Activated CD8-positive, alpha-beta memory T cell treated with anti-CD3 and anti-CD28 coated beads for 48 hours (primary cell): Measurements from ENCODE around the gene BSPRY.

Experiments used
- DNase-seq, 3 experiments: peaks; one replicate each; pipeline ENCODE4 v3.0.0-alpha.2; 2020; ENCODE audit warnings: low read depth in 2 of 3, low spot score in 2 of 3

BSPRY gene

DNA sequence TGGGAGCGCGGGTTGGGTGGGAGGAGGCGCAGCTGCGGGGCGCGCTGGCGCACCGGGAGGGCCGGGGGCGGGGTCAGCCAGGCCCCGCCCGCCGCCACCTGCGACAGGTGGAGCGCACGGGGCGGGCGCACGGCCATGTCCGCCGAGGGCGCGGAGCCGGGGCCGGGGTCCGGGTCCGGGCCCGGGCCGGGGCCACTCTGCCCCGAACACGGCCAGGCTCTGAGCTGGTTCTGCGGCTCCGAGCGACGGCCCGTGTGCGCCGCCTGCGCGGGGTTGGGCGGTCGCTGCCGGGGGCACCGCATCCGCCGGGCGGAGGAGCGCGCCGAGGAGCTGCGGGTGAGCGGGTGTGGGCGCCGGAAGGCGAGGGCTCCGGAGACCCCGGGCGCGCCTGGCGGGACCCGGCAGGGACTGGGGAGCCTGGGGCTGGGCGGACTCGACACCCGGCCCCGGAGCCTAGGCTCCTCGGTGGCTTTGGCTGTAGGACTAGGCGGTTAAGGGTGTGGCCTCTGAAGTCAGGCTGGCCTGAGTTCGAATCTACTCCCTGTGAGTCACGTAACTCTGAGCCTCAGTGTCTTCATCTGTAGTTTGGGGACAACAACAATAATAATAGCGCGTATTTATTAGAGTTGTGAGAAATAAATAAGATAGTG is at the start of gene BSPRY:
Gene BSPRY (plus strand): TSS at position 97 of the 650 bp plus-strand sequence. CDS start 39 bp downstream, at position 136.
- DNase-seq: no peak

- no peak for DNase-seq
These were observed 49.5 kb upstream of the BSPRY start for GRCh38 chr9:113299800-113300292.

- no peak for DNase-seq
These were observed 47.8 kb upstream of the BSPRY start for GRCh38 chr9:113301548-113301947.

DNA sequence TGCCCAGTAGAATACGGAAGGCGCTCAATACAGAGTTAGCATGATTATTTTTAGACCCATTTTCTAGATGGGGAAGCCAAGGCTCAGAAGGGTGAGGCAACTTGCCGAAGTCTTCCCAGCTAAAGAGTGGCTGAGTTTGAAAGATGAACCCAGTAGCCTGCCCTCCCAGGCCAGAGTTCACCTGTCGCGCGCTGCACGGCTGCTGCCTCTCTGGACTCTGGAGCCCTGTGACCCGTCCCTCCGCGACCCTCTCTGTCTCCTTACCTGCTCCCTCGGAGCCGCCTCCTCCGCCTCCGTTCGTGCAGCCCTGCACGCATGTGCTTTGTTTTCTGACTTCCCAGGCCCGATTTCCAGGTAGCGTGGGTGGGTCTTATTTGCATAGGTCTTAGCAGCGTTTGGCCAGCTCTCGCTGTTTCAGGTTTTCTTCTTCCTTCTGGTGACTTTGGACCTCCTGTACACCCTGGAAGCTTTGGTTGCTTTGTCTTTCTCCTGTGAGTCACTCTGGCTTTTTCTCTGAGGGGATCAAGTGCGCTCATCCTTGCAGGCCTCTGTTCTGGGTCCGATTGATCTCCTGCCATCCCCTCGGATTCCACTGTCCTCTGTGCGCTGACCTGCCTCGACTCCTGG is 46.4 kb upstream of the BSPRY start, which contains the start of gene RNF183:
Gene RNF183 (minus strand): TSS at position 585 of the 627 bp plus-strand sequence. CDS start 5,192 bp downstream, outside the sequence.
- DNase-seq: no peak

DNA sequence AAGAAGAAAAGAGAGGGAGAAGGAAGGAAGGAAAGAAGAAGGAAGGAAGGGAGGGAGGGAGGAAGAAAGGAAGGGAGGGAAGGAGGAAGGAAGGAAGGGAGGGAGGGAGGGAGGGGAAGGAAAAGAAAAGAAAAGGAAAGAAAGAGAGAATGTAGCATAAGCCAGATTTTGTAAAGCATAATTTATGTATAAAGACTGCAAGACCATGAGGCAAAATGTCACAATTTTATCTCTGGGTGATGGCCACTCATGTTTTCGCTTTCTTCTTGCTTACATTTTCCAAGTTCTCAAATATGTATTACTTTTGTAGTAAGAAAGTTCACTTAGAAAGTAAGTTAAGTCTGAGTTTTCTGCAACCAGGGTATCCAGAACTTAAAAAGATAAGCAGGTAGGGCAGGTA is 42.8 kb upstream of the BSPRY start:
- DNase-seq: no peak

GRCh38 chr9:113307396-113307975 is 41.9 kb upstream of the BSPRY start:
- no peak for DNase-seq

DNA sequence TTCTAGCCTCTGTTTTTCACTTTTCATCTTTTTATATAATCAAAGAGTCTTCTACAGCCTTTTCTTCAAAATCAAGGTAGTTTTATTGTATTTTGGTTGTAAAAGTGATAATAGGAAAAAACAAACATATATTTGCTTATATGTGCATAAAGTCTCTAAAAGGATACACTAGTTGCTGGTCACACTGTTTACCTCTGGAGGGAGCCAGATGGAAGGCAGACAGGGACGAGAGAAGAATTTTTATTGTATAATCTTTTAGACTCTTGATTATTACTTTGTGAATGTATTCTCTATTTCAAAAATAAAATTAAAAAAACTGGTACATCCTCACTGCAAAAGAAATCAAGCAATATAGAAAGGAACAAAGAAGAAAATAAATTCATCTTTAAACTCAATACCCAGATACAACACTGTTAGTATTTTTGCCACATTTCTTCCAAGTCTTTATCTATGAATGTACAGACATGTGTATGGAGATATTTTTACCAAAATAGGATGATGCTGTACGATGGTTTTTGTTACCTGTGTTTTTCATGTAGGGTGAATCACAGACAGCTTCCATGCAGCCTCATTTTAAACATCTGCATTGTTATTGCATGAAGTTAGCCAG is 40.0 kb upstream of the BSPRY start:
- no peak for DNase-seq

GRCh38 chr9:113310538-113310937 is 38.8 kb upstream of the BSPRY start:
- DNase-seq: no peak

- DNase-seq: no peak
These were observed 37.4 kb upstream of the BSPRY start for GRCh38 chr9:113311961-113312360.

- DNase-seq: no peak
These were observed 36.1 kb upstream of the BSPRY start for GRCh38 chr9:113313261-113313660.

DNA sequence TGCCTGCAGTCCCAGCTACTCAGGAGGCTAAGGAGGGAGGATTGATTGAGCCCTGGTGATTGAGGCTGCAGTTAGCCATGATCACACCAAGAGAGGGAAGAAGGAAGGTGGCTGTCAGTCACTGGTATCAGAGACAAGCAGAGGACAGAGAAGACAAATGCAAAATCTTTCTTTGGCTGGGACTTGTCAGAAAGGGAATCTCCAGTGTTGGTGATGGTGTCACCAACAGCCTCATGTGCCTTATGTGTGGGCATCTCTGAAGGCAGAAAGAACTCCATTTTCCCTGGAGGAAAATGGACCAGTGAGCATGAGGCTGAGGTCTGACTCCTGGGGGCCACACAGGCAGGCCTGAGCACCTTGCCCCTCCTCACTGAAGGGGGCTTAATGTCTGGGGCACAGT is 34.1 kb upstream of the BSPRY start:
- DNase-seq: no peak

DNA sequence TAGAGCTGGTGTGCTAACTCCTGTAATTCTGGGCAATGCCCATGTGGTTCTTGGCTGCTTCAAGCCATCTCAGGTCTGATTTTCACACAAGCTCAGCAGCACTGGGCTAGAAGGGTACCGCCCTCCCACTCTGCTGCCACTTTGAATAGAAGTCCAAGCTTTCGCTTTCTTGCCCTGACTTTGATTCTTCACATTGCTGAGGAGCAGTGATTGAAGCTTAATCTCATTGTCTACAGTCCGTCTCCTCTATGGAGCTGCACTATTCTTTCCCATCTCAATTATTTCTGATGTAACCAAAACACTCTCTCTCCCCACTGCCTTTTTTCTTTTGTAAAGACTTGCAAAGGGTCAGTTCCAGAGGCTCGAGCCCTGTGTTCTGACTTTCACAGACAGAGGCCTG is 33.3 kb upstream of the BSPRY start:
- no peak for DNase-seq

- no peak for DNase-seq
These were observed 31.6 kb upstream of the BSPRY start for GRCh38 chr9:113317777-113318176.

GRCh38 chr9:113319054-113319453 is 30.3 kb upstream of the BSPRY start:
- DNase-seq: no peak

DNA sequence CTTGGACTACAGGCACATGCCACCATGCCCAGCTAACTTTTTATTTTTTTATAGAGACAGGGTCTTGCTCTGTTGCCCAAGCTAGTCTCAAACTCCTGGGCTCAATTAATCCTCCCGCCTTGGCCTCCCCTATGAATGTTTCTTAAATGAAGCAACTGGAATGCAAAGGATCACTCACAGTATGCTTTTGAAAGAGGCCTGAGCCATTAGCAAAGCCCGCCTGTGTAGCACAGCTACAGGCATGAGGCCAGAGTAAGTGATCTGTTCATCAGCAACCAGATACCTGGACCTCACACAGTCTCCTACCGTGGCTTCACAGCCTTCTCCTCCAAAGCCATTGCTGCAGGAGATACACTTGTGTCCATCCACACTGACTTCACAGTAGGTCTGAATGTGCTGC is 29.3 kb upstream of the BSPRY start:
- DNase-seq: no peak

- DNase-seq: no peak
These were observed 26.7 kb upstream of the BSPRY start for GRCh38 chr9:113322671-113323070.

- DNase-seq: no peak
These were observed 23.1 kb upstream of the BSPRY start for GRCh38 chr9:113326230-113326629.

DNA sequence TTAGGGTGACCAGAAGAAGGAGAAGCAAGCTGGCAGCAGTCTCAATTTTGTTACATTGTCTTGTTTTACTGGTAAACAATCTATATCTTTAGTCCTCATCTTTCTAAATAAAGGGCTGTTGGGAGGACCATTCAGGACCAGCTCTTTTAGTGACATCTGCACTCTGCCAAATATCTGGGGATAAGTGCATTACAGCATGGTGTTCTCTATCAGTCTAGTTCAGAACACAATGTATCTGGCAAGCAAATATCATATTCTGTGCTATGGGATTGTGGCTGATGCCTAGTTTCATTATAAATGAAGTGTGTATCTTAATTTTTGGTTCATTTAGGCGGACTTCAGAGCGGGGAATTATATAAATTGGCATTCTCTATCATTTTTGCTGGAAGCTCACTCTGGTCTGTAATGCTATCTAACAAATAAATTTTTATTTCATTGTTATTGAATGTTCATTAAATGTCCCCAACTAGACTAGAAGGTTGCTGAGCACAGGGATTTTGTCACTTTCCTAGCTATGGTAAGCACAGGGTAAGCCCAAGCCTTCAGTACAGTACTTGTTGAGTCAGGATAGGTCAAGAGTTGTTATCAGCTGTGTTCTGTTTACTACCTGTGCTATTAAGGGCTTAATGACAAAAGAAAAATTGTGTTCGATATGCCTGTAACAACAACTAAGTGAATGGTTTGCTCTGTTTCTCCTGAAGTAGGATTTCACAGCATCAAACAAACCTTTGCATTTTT is 21.1 kb upstream of the BSPRY start:
- no peak for DNase-seq

DNA sequence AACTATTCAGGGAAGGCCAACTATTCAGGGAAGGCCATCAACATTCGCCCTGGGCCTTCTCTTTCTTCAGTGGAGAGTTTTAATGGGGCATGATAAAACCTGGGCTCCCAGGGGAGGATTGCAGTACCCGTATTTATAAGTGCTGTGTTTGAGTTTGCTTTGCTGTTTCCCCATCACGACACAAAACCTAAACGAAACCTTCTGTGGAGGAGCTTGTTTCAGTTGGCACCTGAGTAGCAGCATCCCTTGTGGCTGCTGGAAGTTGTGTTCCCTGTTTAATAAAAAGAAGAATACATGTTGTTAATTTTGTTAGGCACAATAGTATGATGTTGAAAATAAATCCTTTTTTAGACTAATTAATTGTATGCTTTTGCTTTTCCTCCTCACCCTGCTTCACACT is 17.6 kb upstream of the BSPRY start:
- DNase-seq: no peak

- no peak for DNase-seq
These were observed 11.6 kb upstream of the BSPRY start for GRCh38 chr9:113337714-113338113.

GRCh38 chr9:113340011-113340699 is 9.2 kb upstream of the BSPRY start, which contains the start of gene WDR31:
TSS of gene WDR31 (minus strand) at chr9:113340275. CDS start at chr9:113332022, 8,253 bp downstream.
- DNase-seq: peak; percentile 70 to 72 (median 72)
